ENCODE measurements around the gene SOAT1. TPM values are rescaled to one million over a fixed set of nuclear protein-coding genes. Genes with fewer than 3 reads are reported as not detected.

Gene SOAT1
- total RNA-seq, 4 donors from 2014 or later = 12.3 to 14.2 (median 12.6) TPM

DNA sequence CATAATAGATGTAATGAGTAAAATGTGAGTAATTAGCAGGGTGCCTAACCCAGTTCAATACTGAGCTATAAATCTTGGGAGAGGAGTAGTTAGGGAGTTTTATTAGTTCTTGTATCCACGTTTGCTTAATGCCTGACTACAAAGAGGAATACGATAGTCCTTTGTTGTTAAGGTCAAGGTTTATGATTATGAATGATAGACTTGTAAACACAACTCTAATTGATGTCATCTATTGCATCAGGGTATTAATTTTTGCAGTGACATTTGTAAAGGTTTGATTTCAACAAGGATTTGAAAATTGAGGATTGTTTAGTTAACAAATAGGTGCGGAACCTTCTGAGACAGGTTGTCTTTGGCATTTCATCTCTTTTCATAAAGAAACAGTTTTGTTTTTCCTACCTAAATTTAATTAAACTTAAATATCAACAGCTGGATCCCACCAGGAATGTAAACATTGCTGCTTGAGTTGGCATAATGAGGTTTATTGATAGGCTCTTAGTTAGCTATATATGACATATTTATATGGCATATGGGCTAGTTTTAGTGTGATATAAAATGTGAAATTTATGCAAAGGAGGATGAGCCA, 9.7 kb downstream of the SOAT1 start:
- Histone ChIP-seq H3K27ac (no peak overlapping the region), H3K4me3 (no peak overlapping the region), H3K36me3 (peaks cover 0 to 51% (median 0%) of the 10 kb centered on the region in 3 donors), H3K9me3 (no peaks in the 10 kb centered on the region), H3K4me1 (peaks cover 0 to 3% (median 0%) of the 10 kb centered on the region in 4 donors), H3K27me3 (no peaks in the 10 kb centered on the region)
- TF ChIP-seq EP300 (IDR thresholded peaks at IDR 0.05) (no peak), POLR2A (IDR thresholded peaks at IDR 0.05) (no peak)
- TF ChIP-seq, protein P1, sequence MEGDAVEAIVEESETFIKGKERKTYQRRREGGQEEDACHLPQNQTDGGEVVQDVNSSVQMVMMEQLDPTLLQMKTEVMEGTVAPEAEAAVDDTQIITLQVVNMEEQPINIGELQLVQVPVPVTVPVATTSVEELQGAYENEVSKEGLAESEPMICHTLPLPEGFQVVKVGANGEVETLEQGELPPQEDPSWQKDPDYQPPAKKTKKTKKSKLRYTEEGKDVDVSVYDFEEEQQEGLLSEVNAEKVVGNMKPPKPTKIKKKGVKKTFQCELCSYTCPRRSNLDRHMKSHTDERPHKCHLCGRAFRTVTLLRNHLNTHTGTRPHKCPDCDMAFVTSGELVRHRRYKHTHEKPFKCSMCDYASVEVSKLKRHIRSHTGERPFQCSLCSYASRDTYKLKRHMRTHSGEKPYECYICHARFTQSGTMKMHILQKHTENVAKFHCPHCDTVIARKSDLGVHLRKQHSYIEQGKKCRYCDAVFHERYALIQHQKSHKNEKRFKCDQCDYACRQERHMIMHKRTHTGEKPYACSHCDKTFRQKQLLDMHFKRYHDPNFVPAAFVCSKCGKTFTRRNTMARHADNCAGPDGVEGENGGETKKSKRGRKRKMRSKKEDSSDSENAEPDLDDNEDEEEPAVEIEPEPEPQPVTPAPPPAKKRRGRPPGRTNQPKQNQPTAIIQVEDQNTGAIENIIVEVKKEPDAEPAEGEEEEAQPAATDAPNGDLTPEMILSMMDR (IDR thresholded peaks at IDR 0.05) = no peak
- WGBS, 2 donors = 74 to 77% methylated on average over 3 of the region's 3 CpGs
- no peak for DNase-seq (ENCODE audit: low spot score in 2 of 2)

DNA sequence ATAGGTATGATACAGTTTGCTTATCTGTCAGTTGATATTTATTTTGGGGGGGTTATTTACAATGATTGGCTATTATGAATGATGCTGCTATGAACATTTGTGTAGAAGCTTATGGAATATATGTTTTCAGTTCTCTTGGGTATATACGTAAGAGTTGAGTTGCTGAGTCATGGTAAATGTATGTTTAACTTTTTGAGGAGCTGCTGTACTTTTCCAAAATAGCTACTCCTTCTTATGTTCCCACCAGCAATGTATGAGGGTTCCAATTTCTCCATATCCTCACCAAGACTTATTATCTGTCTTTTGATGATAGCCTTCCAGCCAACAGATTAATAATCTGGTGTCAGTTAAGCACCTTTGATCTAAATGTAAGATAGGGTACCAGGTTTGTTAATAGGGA, 11.9 kb downstream of the SOAT1 start:
- H3K36me3 ChIP-seq = peaks cover 0 to 55% (median 0%) of the 10 kb centered on the region in 3 donors
- no peaks in the 10 kb centered on the region for H3K4me1 ChIP-seq
- no peak overlapping the region for H3K4me3 ChIP-seq
- 81 to 86% methylated on average over 1 of the region's 1 CpG for WGBS, 2 donors
- TF ChIP-seq EP300 (IDR thresholded peaks at IDR 0.05) (no peak), POLR2A (IDR thresholded peaks at IDR 0.05) (no peak)
- H3K9me3 ChIP-seq = no peaks in the 10 kb centered on the region
- no peak overlapping the region for H3K27ac ChIP-seq
- no peak for DNase-seq (ENCODE audit: low spot score in 2 of 2)
- H3K27me3 ChIP-seq = no peaks in the 10 kb centered on the region

DNA sequence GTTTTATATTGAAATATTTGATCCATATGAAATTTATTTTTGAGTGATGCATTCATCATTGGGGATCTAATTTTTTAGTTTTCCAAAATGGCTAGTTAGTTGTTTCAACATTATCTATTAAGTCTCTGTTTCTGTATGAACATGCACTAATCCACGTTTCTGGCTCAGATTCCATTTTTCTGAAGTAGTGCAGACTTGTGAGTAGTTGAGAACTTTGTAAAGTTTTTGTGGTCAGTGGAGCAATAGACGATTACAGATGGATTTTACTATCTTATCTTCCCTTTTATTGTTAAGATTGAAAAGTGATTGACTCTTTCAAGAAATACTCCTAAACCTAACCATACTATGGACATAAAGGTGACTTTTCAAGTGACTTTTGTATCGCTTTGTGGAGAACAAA, 16.7 kb downstream of the SOAT1 start:
- no peak for DNase-seq (ENCODE audit: low spot score in 2 of 2)
- Histone ChIP-seq H3K27me3 (no peaks in the 10 kb centered on the region), H3K4me3 (no peak overlapping the region), H3K27ac (no peak overlapping the region), H3K9me3 (no peaks in the 10 kb centered on the region), H3K36me3 (peaks cover 0 to 32% (median 0%) of the 10 kb centered on the region in 3 donors), H3K4me1 (peaks cover 0 to 3% (median 0%) of the 10 kb centered on the region in 4 donors)
- TF ChIP-seq POLR2A (IDR thresholded peaks at IDR 0.05) = no peak
- TF ChIP-seq EP300 (IDR thresholded peaks at IDR 0.05) = no peak
- TF ChIP-seq, protein P1 (IDR thresholded peaks at IDR 0.05) = no peak
- 68 to 91% methylated on average over 3 of the region's 3 CpGs for WGBS, 2 donors

DNA sequence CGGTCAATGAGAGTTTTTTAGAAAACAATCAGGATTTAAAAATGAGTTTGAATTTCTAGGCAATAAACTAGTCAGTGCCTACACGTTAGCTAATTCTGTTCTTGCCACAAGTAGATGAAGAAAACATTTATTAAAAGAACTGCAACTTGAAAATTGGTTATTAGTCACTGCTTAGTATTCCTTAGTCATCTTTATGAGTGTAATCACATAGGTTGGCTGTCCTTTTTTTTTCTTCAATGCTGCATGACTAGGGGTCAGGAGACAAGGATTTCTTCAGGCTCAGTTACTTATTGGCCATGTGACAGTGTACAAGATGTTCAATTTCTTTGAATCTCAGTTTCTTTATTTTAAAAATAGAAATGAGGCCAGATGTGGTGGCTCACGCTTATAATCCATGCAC, 17.1 kb downstream of the SOAT1 start:
- TF ChIP-seq, protein P1 (IDR thresholded peaks at IDR 0.05) = no peak
- TF ChIP-seq EP300 (IDR thresholded peaks at IDR 0.05) (no peak), POLR2A (IDR thresholded peaks at IDR 0.05) (no peak)
- no peak overlapping the region for H3K27ac ChIP-seq
- H3K36me3 ChIP-seq = peaks cover 0 to 32% (median 0%) of the 10 kb centered on the region in 3 donors
- H3K9me3 ChIP-seq = no peaks in the 10 kb centered on the region
- no peaks in the 10 kb centered on the region for H3K27me3 ChIP-seq
- peaks cover 0 to 3% (median 0%) of the 10 kb centered on the region in 4 donors for H3K4me1 ChIP-seq
- 79 to 86% methylated on average over 3 of the region's 3 CpGs for WGBS, 2 donors
- DNase-seq (ENCODE audit: low spot score in 2 of 2) = no peak
- no peak overlapping the region for H3K4me3 ChIP-seq

DNA sequence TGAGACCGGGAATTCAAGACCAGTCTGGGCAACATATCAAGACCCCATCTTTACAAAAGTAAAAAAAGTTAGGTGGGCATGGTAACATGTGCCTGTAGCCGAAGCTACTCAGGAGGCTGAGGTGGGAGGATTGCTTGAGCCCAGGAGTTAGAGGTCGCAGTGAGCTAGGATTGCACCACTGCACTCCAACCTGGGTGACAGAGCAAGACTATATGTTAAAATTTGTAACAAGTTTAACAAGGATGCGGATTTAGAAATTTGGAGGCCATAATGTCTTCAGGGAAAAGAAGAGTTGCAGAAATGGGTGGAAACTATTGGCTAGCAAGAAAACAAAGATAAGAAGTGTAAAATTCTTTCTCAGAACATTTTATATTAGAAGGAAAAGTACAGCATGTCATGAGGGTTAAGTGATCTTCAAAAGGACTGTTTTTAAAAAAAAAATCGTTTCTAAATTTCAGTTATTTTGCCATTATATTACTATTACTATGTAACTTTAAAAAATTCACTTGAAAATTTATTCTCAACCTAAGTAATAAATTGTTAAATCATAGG, 17.6 kb downstream of the SOAT1 start:
- no peaks in the 10 kb centered on the region for H3K9me3 ChIP-seq
- H3K27ac ChIP-seq = no peak overlapping the region
- no peak overlapping the region for H3K4me3 ChIP-seq
- H3K36me3 ChIP-seq = peaks cover 0 to 29% (median 0%) of the 10 kb centered on the region in 3 donors
- DNase-seq (ENCODE audit: low spot score in 2 of 2) = no peak
- peaks cover 0 to 3% (median 0%) of the 10 kb centered on the region in 4 donors for H3K4me1 ChIP-seq
- TF ChIP-seq EP300 (IDR thresholded peaks at IDR 0.05) = no peak
- no peak for TF ChIP-seq POLR2A (IDR thresholded peaks at IDR 0.05)
- TF ChIP-seq, protein P1 (IDR thresholded peaks at IDR 0.05) = no peak
- no peaks in the 10 kb centered on the region for H3K27me3 ChIP-seq
- WGBS, 2 donors = 90 to 94% methylated on average over 5 of the region's 5 CpGs

Data from tibial nerve (tissue), 4 donors.